Activated effector memory CD4-positive, alpha-beta T cell treated with anti-CD3 and anti-CD28 coated beads, Interleukin-2, amount 50 U/mL, for 16 hours (primary cell): ENCODE measurements around the gene CDK2AP2.
"Not testable (repeated sequence)": the region's sequence is repeated elsewhere in the genome, so short reads cannot be mapped to it uniquely, and the experiment has no call there.

Experiments
- DNase-seq: peaks from one replicate; pipeline ENCODE4 v3.0.0-alpha.2; 2020

Gene CDK2AP2

GRCh38 chr11:67507864-67508485 is at the start of gene CDK2AP2:
CDK2AP2 (minus strand) TSS chr11:67508162; CDS start chr11:67508082, 80 bp downstream.
- peak; percentile 99 for DNase-seq

GRCh38 chr11:67556244-67556643 is 48.3 kb upstream of the CDK2AP2 start:
- no peak for DNase-seq

- not testable (repeated sequence) for DNase-seq
Measured at GRCh38 chr11:67551697-67552096, 43.7 kb upstream of the CDK2AP2 start.

- no peak for DNase-seq
Measured at GRCh38 chr11:67551127-67551526, 43.2 kb upstream of the CDK2AP2 start.

- no peak for DNase-seq
Measured at GRCh38 chr11:67548555-67549110, 40.7 kb upstream of the CDK2AP2 start.

GRCh38 chr11:67548112-67548511 is 40.1 kb upstream of the CDK2AP2 start:
- not testable (repeated sequence) for DNase-seq

GRCh38 chr11:67545280-67545679 is 37.3 kb upstream of the CDK2AP2 start:
- no peak for DNase-seq

GRCh38 chr11:67544616-67545242 is 36.8 kb upstream of the CDK2AP2 start:
- DNase-seq, result no peak

GRCh38 chr11:67543585-67543984 is 35.6 kb upstream of the CDK2AP2 start:
- no peak for DNase-seq

GRCh38 chr11:67542971-67543370 is 35.0 kb upstream of the CDK2AP2 start:
- no peak for DNase-seq

GRCh38 chr11:67542169-67542568 is 34.2 kb upstream of the CDK2AP2 start:
- DNase-seq, result no peak

GRCh38 chr11:67541198-67541597 is 33.2 kb upstream of the CDK2AP2 start:
- DNase-seq, result no peak

- no peak for DNase-seq
Measured at GRCh38 chr11:67539550-67539949, 31.6 kb upstream of the CDK2AP2 start.

- no peak for DNase-seq
Measured at GRCh38 chr11:67538823-67539505, 31.0 kb upstream of the CDK2AP2 start.

- DNase-seq, result no peak
Measured at GRCh38 chr11:67538306-67538705, 30.3 kb upstream of the CDK2AP2 start.

- no peak for DNase-seq
Measured at GRCh38 chr11:67535561-67535960, 27.6 kb upstream of the CDK2AP2 start.

GRCh38 chr11:67534070-67534679 is 26.2 kb upstream of the CDK2AP2 start:
- no peak for DNase-seq

GRCh38 chr11:67532889-67533288 is 24.9 kb upstream of the CDK2AP2 start:
- DNase-seq, result no peak

- no peak for DNase-seq
Measured at GRCh38 chr11:67530282-67530592, 22.3 kb upstream of the CDK2AP2 start.

- DNase-seq, result no peak
Measured at GRCh38 chr11:67528376-67528775, 20.4 kb upstream of the CDK2AP2 start.

GRCh38 chr11:67525275-67525976 is 17.5 kb upstream of the CDK2AP2 start:
- no peak for DNase-seq

GRCh38 chr11:67524480-67524808 is 16.5 kb upstream of the CDK2AP2 start:
- no peak for DNase-seq
